K562 (cell line): ENCODE results near the gene HSPA6. TPM values are rescaled to one million over a fixed set of nuclear protein-coding genes. Genes with fewer than 3 reads are reported as not detected.
"Not testable (repeated sequence)": the region's sequence is repeated elsewhere in the genome, so short reads cannot be mapped to it uniquely, and the experiment has no call there.

Experiments
- ATAC-seq: fragments of 200-7000 bp; cut with Tn5 transposase; 3 replicates; pipeline ENCODE4 v1.9.1; 2020; ENCODE audit warnings: moderate library complexity
- BruUV-seq: library from RNA; stranded (reverse); fragments of 400-500 nt; replicated peaks from 2 replicates; lab custom pipeline; 2021; lab: Mats Ljungman, UMichigan
- CTCF ChIA-PET: fragments of 300-600 bp; formaldehyde crosslinking; extraction: SDS; loops from one replicate; lab custom pipeline; 2021; ENCODE audit warnings: low intra/inter-chr PET ratio; lab: Yijun Ruan, JAX
- POLR2A ChIA-PET: fragments of 300-600, 350-650 bp; sonication (Branson Sonifier 250); formaldehyde crosslinking; extraction: SDS; loops from one replicate; lab custom pipeline; 2021; ENCODE audit warnings: antibody characterized with exemption, inconsistent platforms; lab: Yijun Ruan, JAX
- DNase-seq, 4 experiments: peaks; one replicate each; pipeline versions ENCODE4 v3.0.0 to v3.0.0-alpha.2; 2011 to 2018; ENCODE audit warnings: low spot score in 3 of 4, mixed read lengths in 3 of 4; ENCODE audit errors: extremely low read depth in 1 of 4
- FAIRE-seq: peaks from 2 replicates; lab custom pipeline; 2011; peaks lifted over from hg19 to GRCh38; lab: Jason Lieb, UNC
- H2AFZ ChIP-seq: 2 replicates; pipeline ENCODE4 v1.6.0; 2011; ENCODE audit warnings: low read depth, low read length, control low read depth, inconsistent platforms
- H3K27ac ChIP-seq: fragments of 200-600 bp; 3 replicates; pipeline ENCODE4 v1.8.0; 2011; ENCODE audit warnings: low read depth, mild to moderate bottlenecking, control low read depth, inconsistent platforms, low read length, moderate library complexity, mixed read lengths; ENCODE audit errors: extremely low read depth
- H3K27me3 ChIP-seq, 2 experiments: fragments of 300-600 bp in 1 of 2; 2 replicates in 1 of 2; 3 replicates in 1 of 2; pipeline versions ENCODE4 v1.6.0 to v1.8.0; 2011; ENCODE audit warnings: inconsistent platforms in 2 of 2, low read length in 2 of 2, mild to moderate bottlenecking in 1 of 2, mixed read lengths in 1 of 2, moderate library complexity in 1 of 2; ENCODE audit not compliant: control insufficient read depth in 2 of 2, insufficient read depth in 2 of 2
- H3K36me3 ChIP-seq: fragments of 300-600 bp; 3 replicates; pipeline ENCODE4 v1.8.0; 2011; ENCODE audit warnings: mild to moderate bottlenecking, low read length, inconsistent platforms; ENCODE audit not compliant: control insufficient read depth, insufficient read depth
- H3K4me1 ChIP-seq, 2 experiments: fragments of 200-600 bp in 1 of 2; replicated peaks in 1 of 2; 2 replicates in 1 of 2; 3 replicates in 1 of 2; pipeline versions ENCODE4 v1.5.1 to v1.8.0; 2011; ENCODE audit warnings: inconsistent platforms in 2 of 2, low read length in 2 of 2, mild to moderate bottlenecking in 1 of 2, mixed read lengths in 1 of 2, moderate library complexity in 1 of 2; ENCODE audit not compliant: control insufficient read depth in 2 of 2, insufficient read depth in 2 of 2
- H3K4me2 ChIP-seq: 2 replicates; pipeline ENCODE4 v1.6.1; 2011; ENCODE audit warnings: low read length, control low read depth, inconsistent platforms, mixed read lengths; ENCODE audit not compliant: insufficient read depth
- H3K4me3 ChIP-seq: fragments of 200-600 bp; sonication (generic), shearing (Covaris generic); 2 replicates; pipeline ENCODE4 v1.5.1; 2016; ENCODE audit warnings: control low read depth, inconsistent platforms
- H3K79me2 ChIP-seq: fragments of 200-600 bp; 3 replicates; pipeline ENCODE4 v1.8.0; 2011; ENCODE audit warnings: low read length, inconsistent platforms; ENCODE audit not compliant: control insufficient read depth, insufficient read depth
- H3K9ac ChIP-seq, 2 experiments: 2 replicates each; pipeline versions ENCODE4 v1.6.0 to v1.6.1; 2011; ENCODE audit warnings: low read depth in 2 of 2, low read length in 2 of 2, control low read depth in 1 of 2, inconsistent platforms in 1 of 2, mild to moderate bottlenecking in 1 of 2, mixed read lengths in 1 of 2; ENCODE audit not compliant: insufficient read depth in 1 of 2
- H3K9me1 ChIP-seq: one replicate; pipeline ENCODE4 v1.6.0; 2011; ENCODE audit warnings: inconsistent platforms, mild to moderate bottlenecking, low read length, moderate library complexity; ENCODE audit not compliant: control insufficient read depth, insufficient read depth
- H3K9me3 ChIP-seq: replicated peaks from 2 replicates; pipeline ENCODE4 v1.5.1; 2011; ENCODE audit warnings: low read depth, low read length, inconsistent platforms; ENCODE audit not compliant: control insufficient read depth, insufficient read depth
- H4K20me1 ChIP-seq: replicated peaks from 2 replicates; pipeline ENCODE4 v1.6.1; 2011; ENCODE audit warnings: low read length, inconsistent platforms, mixed read lengths; ENCODE audit not compliant: control insufficient read depth, insufficient read depth
- CBX3 ChIP-seq, 2 experiments: IDR thresholded peaks; 1 replicate in 1 of 2; 2 replicates in 1 of 2; pipeline ENCODE4 v1.6.1; 2012; ENCODE audit warnings: inconsistent platforms in 2 of 2, low read length in 2 of 2, borderline replicate concordance in 1 of 2, control low read depth in 1 of 2
- TRIM28 ChIP-seq: fragments of 450-650 bp; IDR thresholded peaks from 2 replicates; pipeline ENCODE4 v1.6.1; 2017
- ZNF445 ChIP-seq: fragments of 250-450 bp; sonication (Bioruptor Pico); IDR thresholded peaks from 2 replicates; pipeline ENCODE4 v1.4.0; 2020; ENCODE audit warnings: low read depth, mild to moderate bottlenecking, moderate library complexity
- WGBS: fragments of 100-300 bp; shearing (Covaris generic); methylation state at CpG from one replicate; pipeline ENCODE4 v1.1.6; 2016; ENCODE audit warnings: low coverage, mixed read lengths; ENCODE audit not compliant: insufficient coverage; ENCODE audit errors: missing lambda C conversion rate; 5-methylcytosine and 5-hydroxymethylcytosine counted together
- in situ Hi-C: fragments of 300-500 bp; cut with MboI; formaldehyde crosslinking; loops from 4 replicates; pipeline ENCODE4 v1.15.0; 2018; ENCODE audit warnings: inconsistent platforms, mixed read lengths
- intact Hi-C: fragments of 100-400 bp; cut with micrococcal nuclease; formaldehyde crosslinking; loops from 2 replicates; pipeline ENCODE4 v1.14.2; 2022
- polyA plus RNA-seq, 8 experiments: library from polyadenylated mRNA; depleted of rRNA in 4 of 8; stranded (reverse) in 5 of 8; unstranded in 3 of 8; fragments of >200 nt; fragmentation: Nextera tagmentation in 2 of 8; fragmentation: Illumina TruSeq in 1 of 8; extraction: Ambion mirVana in 2 of 8; extraction: Trizol in 1 of 8; gene quantifications; 2 replicates each; pipeline versions ENCODE4 v1.2.1 to v1.2.3, GENCODE V29; 2011 to 2014; ENCODE audit warnings: inconsistent platforms in 1 of 8, missing spikeins in 1 of 8
- total RNA-seq, 7 experiments: library from RNA; depleted of rRNA in 6 of 7; stranded (reverse); fragments of >200 nt in 6 of 7; fragmentation: Illumina TruSeq in 2 of 7; extraction: Trizol in 2 of 7; gene quantifications; 2 replicates each; pipeline versions ENCODE4 v1.2.1 to v1.2.3, GENCODE V29; 2011 to 2021; ENCODE audit warnings: low replicate concordance in 1 of 7
- TF ChIP-seq, protein P1 (sequence below): fragments of 450-650 bp; IDR thresholded peaks from 2 replicates; pipeline ENCODE4 v1.6.1; 2018; ENCODE audit warnings: mild to moderate bottlenecking, low read depth; ENCODE audit not compliant: partially characterized antibody

The HSPA6 gene
- total and polyA plus RNA-seq, 9 of the 15 experiments (the other 6 are each of a cell fraction or from before 2014, with no cell fraction given): 0.15 to 10.0 (median 2.4) TPM

GRCh38 chr1:161537068-161537669 is 12.8 kb downstream of the HSPA6 start:
- POLR2A ChIA-PET, DNase-seq, in situ Hi-C loops, H3K4me2 ChIP-seq, CTCF ChIA-PET, H3K79me2 ChIP-seq, H2AFZ ChIP-seq, H4K20me1 ChIP-seq, intact Hi-C loops, H3K4me3 ChIP-seq, H3K9ac ChIP-seq, H3K9me1 ChIP-seq, BruUV-seq, FAIRE-seq, H3K9me3 ChIP-seq, H3K27ac ChIP-seq, ATAC-seq, H3K27me3 ChIP-seq, H3K4me1 ChIP-seq, H3K36me3 ChIP-seq: not testable (repeated sequence)
- peak; percentile 89 for TF ChIP-seq TRIM28
- TF ChIP-seq, protein P1, sequence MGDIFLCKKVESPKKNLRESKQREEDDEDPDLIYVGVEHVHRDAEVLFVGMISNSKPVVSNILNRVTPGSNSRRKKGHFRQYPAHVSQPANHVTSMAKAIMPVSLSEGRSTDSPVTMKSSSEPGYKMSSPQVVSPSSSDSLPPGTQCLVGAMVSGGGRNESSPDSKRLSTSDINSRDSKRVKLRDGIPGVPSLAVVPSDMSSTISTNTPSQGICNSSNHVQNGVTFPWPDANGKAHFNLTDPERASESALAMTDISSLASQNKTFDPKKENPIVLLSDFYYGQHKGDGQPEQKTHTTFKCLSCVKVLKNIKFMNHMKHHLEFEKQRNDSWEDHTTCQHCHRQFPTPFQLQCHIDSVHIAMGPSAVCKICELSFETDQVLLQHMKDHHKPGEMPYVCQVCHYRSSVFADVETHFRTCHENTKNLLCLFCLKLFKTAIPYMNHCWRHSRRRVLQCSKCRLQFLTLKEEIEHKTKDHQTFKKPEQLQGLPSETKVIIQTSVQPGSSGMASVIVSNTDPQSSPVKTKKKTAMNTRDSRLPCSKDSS: peak; percentile 43
- peak; percentile 92 for TF ChIP-seq ZNF445 (CRISPR knock-in tag)
- TF ChIP-seq CBX3 (IDR thresholded peaks at IDR 0.05; ENCODE audit: borderline replicate concordance in 1 of 2, low read length in 2 of 2): 0 out of 3 replicates have a peak, but pooled peaks of 1 of the 2 experiments have one; percentile 32
- 68% methylated on average over 5 of the region's 7 CpGs for WGBS
